ENCODE data around the gene ACTR1B. TPM values are rescaled to one million over a fixed set of nuclear protein-coding genes. Genes with fewer than 3 reads are reported as not detected.

ACTR1B gene
- total and polyA plus RNA-seq, 2 experiments from 2014 or later = 27.2 to 42.5 TPM

DNA sequence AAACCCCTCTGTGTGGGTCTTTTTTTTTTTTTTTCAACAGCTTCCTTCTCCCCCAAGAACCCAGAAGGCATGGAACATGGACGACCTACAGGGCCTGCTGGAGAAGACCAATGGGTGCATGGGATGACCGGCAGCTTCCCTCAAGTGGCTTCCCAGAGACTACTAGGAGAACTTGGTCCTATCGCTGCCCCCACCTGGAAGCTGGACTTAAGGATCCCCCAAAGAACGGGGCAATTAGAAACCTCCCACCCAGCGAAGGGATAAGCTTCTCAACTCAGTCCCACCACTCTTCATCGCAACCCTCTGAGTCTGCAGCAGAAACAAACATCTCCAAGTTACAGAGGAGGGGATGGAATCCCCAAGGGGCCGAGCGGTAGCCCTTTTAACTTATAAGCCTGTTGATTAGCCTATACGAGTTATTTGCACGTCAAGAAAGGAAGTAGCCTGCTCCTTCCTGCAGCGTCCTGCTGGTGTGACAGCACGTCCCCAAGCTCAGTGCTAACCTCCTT is 1.4 kb downstream of the ACTR1B start:
- no peaks in the 10 kb centered on the region for H3K9me2 ChIP-seq (ENCODE audit: insufficient read depth)
- TF ChIP-seq ZNF462 (CRISPR knock-in tag; IDR thresholded peaks at IDR 0.05) = no peak
- TF ChIP-seq, protein P1, sequence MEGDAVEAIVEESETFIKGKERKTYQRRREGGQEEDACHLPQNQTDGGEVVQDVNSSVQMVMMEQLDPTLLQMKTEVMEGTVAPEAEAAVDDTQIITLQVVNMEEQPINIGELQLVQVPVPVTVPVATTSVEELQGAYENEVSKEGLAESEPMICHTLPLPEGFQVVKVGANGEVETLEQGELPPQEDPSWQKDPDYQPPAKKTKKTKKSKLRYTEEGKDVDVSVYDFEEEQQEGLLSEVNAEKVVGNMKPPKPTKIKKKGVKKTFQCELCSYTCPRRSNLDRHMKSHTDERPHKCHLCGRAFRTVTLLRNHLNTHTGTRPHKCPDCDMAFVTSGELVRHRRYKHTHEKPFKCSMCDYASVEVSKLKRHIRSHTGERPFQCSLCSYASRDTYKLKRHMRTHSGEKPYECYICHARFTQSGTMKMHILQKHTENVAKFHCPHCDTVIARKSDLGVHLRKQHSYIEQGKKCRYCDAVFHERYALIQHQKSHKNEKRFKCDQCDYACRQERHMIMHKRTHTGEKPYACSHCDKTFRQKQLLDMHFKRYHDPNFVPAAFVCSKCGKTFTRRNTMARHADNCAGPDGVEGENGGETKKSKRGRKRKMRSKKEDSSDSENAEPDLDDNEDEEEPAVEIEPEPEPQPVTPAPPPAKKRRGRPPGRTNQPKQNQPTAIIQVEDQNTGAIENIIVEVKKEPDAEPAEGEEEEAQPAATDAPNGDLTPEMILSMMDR (conservative IDR thresholded peaks at IDR 0.05; ENCODE audit: low read depth in 2 of 2) = peak in 1 of 2 experiments; percentile 20; a peak in 1 of 4 replicates
- TF ChIP-seq ZNF331 (CRISPR knock-in tag; IDR thresholded peaks at IDR 0.05; ENCODE audit: low read depth) = no peak
- TF ChIP-seq REST (IDR thresholded peaks at IDR 0.05; ENCODE audit: unreplicated experiment) = no peak
- peak; percentile 26 for DNase-seq (ENCODE audit: low spot score)
- no peaks in the 10 kb centered on the region for H3K27me3 ChIP-seq (ENCODE audit: insufficient read depth)
- Mint-ChIP-seq H3K4me3 (peak overlapping the region; percentile 89), H3K27ac (peak overlapping the region; percentile 92), H3K27me3 (ENCODE audit: insufficient read depth, low read depth, poor library complexity) (peaks cover 6% of the 10 kb centered on the region), H3K36me3 (ENCODE audit: low read depth) (peaks cover 12% of the 10 kb centered on the region), H3K9me3 (no peaks in the 10 kb centered on the region), H3K4me1 (peaks cover 19% of the 10 kb centered on the region)
- peak overlapping the region; percentile 64 for H3K4me3 ChIP-seq
- peaks cover 18% of the 10 kb centered on the region for H3K4me1 ChIP-seq (ENCODE audit: insufficient read depth)
- peaks cover 3% of the 10 kb centered on the region; the same call in 1 of the 2 replicates for H3F3A ChIP-seq (replicated peaks; ENCODE audit: low read depth)
- H2AFZ ChIP-seq = no peak overlapping the region
- H3K79me2 ChIP-seq (replicated peaks; ENCODE audit: insufficient read depth) = peaks cover 22% of the 10 kb centered on the region
- H3K4me2 ChIP-seq = peak overlapping the region; percentile 98
- H3K36me3 ChIP-seq (ENCODE audit: insufficient read depth) = no peaks in the 10 kb centered on the region
- ATAC-seq = no peak
- peaks cover 10% of the 10 kb centered on the region; the same call in 1 of the 2 replicates for H4K20me1 ChIP-seq (replicated peaks; ENCODE audit: insufficient read depth)
- no peak overlapping the region for H3K27ac ChIP-seq (ENCODE audit: low read depth)

Measured in GM23338 (cell line).